GM23338 (cell line): Measurements from ENCODE around the gene CACNA2D3. TPM values are rescaled to one million over a fixed set of nuclear protein-coding genes. Genes with fewer than 3 reads are reported as not detected.

Experiments
- ATAC-seq: fragments of 200-7000 bp; cut with Tn5 transposase; 3 replicates; pipeline ENCODE4 v1.9.1; 2020
- DNase-seq: peaks from one replicate; pipeline ENCODE4 v3.0.0-alpha.2; 2015; ENCODE audit warnings: low spot score
- H2AFZ ChIP-seq: fragments of 200-600 bp; sonication (generic); 2 replicates; pipeline ENCODE4 v1.8.0; 2016; ENCODE audit warnings: antibody characterized with exemption, mild to moderate bottlenecking, moderate library complexity
- H3F3A ChIP-seq: fragments of 200-600 bp; sonication (generic); replicated peaks from 2 replicates; pipeline ENCODE4 v1.8.0; 2017; ENCODE audit warnings: antibody characterized with exemption, mixed run types, low read depth
- H3K27ac ChIP-seq: fragments of 200-600 bp; sonication (generic); 2 replicates; pipeline ENCODE4 v1.6.1; 2016; ENCODE audit warnings: low read depth
- H3K27me3 ChIP-seq: fragments of 200-600 bp; sonication (generic); 2 replicates; pipeline ENCODE4 v1.8.0; 2016; ENCODE audit warnings: mild to moderate bottlenecking, mixed run types, moderate library complexity; ENCODE audit not compliant: insufficient read depth
- H3K36me3 ChIP-seq: fragments of 200-600 bp; sonication (generic); 2 replicates; pipeline ENCODE4 v1.8.0; 2016; ENCODE audit warnings: mild to moderate bottlenecking; ENCODE audit not compliant: insufficient read depth
- H3K4me1 ChIP-seq: fragments of 200-600 bp; sonication (generic); 2 replicates; pipeline ENCODE4 v1.8.0; 2016; ENCODE audit warnings: mild to moderate bottlenecking, moderate library complexity; ENCODE audit not compliant: insufficient read depth
- H3K4me2 ChIP-seq: fragments of 200-600 bp; sonication (generic); 2 replicates; pipeline ENCODE4 v1.7.1; 2017; ENCODE audit warnings: mixed run types
- H3K4me3 ChIP-seq: fragments of 200-600 bp; sonication (generic); 2 replicates; pipeline ENCODE4 v1.6.1; 2016; ENCODE audit warnings: mixed run types
- H3K79me2 ChIP-seq: fragments of 200-600 bp; sonication (generic); replicated peaks from 2 replicates; pipeline ENCODE4 v1.8.0; 2017; ENCODE audit warnings: mild to moderate bottlenecking; ENCODE audit not compliant: insufficient read depth
- H3K9me2 ChIP-seq: fragments of 200-600 bp; sonication (generic); 2 replicates; pipeline ENCODE4 v1.8.0; 2017; ENCODE audit not compliant: insufficient read depth
- H4K20me1 ChIP-seq: fragments of 200-600 bp; sonication (generic); replicated peaks from 2 replicates; pipeline ENCODE4 v1.8.0; 2017; ENCODE audit warnings: mild to moderate bottlenecking; ENCODE audit not compliant: insufficient read depth
- H3K27ac Mint-ChIP-seq: 2 replicates; pipeline ENCODE4 v1.8.0; 2020; ENCODE audit warnings: inconsistent platforms, mild to moderate bottlenecking, moderate library complexity, mixed read lengths
- H3K27me3 Mint-ChIP-seq: 3 replicates; pipeline ENCODE4 v1.8.0; 2022; ENCODE audit warnings: low read depth, mild to moderate bottlenecking, moderate library complexity, mixed read lengths, inconsistent platforms; ENCODE audit not compliant: insufficient read depth, poor library complexity
- H3K36me3 Mint-ChIP-seq: 3 replicates; pipeline ENCODE4 v1.8.0; 2021; ENCODE audit warnings: low read depth, mild to moderate bottlenecking, inconsistent platforms, moderate library complexity, mixed read lengths
- H3K4me1 Mint-ChIP-seq: 3 replicates; pipeline ENCODE4 v1.8.0; 2020; ENCODE audit warnings: mild to moderate bottlenecking, inconsistent platforms, mixed read lengths
- H3K4me3 Mint-ChIP-seq: 3 replicates; pipeline ENCODE4 v1.8.0; 2021; ENCODE audit warnings: moderate library complexity, mild to moderate bottlenecking, inconsistent platforms, mixed read lengths
- H3K9me3 Mint-ChIP-seq: 3 replicates; pipeline ENCODE4 v1.8.0; 2020; ENCODE audit warnings: moderate library complexity, mild to moderate bottlenecking, inconsistent platforms, mixed read lengths
- CREB1 ChIP-seq: fragments of 250-450 bp; sonication (Bioruptor Pico); IDR thresholded peaks from 2 replicates; pipeline ENCODE4 v1.5.0; 2020; ENCODE audit warnings: low read depth, mild to moderate bottlenecking, moderate library complexity
- EZH2 ChIP-seq: fragments of 200-600 bp; sonication (generic); IDR thresholded peaks from one replicate; pipeline ENCODE4 v1.8.0; 2017; ENCODE audit warnings: antibody characterized with exemption, mild to moderate bottlenecking, low read depth; ENCODE audit not compliant: unreplicated experiment
- EZH2phosphoT487 ChIP-seq: fragments of 200-600 bp; sonication (generic); IDR thresholded peaks from one replicate; pipeline ENCODE4 v1.8.1; 2018; ENCODE audit warnings: antibody characterized with exemption; ENCODE audit not compliant: unreplicated experiment
- JUNB ChIP-seq: IDR thresholded peaks from one replicate; pipeline ENCODE4 v1.6.1; 2016; ENCODE audit warnings: antibody characterized with exemption; ENCODE audit not compliant: unreplicated experiment
- NANOG ChIP-seq: IDR thresholded peaks from 2 replicates; pipeline ENCODE4 v1.6.1; 2016; ENCODE audit warnings: antibody characterized with exemption, borderline replicate concordance
- POLR2AphosphoS5 ChIP-seq: IDR thresholded peaks from 2 replicates; pipeline ENCODE4 v1.6.1; 2016; ENCODE audit warnings: antibody characterized with exemption, low read depth
- STAT1 ChIP-seq: IDR thresholded peaks from one replicate; pipeline ENCODE4 v1.6.1; 2016; ENCODE audit warnings: antibody characterized with exemption; ENCODE audit not compliant: unreplicated experiment
- ZNF114 ChIP-seq: fragments of 250-450 bp; sonication (Bioruptor Pico); IDR thresholded peaks from 2 replicates; pipeline ENCODE4 v1.5.0; 2020; ENCODE audit warnings: mild to moderate bottlenecking, moderate library complexity
- ZNF331 ChIP-seq: fragments of 250-450 bp; sonication (Bioruptor Pico); IDR thresholded peaks from 2 replicates; pipeline ENCODE4 v1.5.0; 2020; ENCODE audit warnings: low read depth, mild to moderate bottlenecking, moderate library complexity
- ZNF462 ChIP-seq: fragments of 250-450 bp; sonication (Bioruptor Pico); IDR thresholded peaks from 2 replicates; pipeline ENCODE4 v1.5.0; 2020; ENCODE audit warnings: mild to moderate bottlenecking, moderate library complexity
- polyA plus RNA-seq: library from polyadenylated mRNA; unstranded; fragments of >200 nt; fragmentation: Nextera tagmentation; extraction: Ambion mirVana; gene quantifications from 2 replicates; pipeline ENCODE4 v1.2.1, GENCODE V29; 2016
- total RNA-seq: library from RNA; depleted of rRNA; stranded (reverse); fragments of >200 nt; shearing (Covaris generic); gene quantifications from 2 replicates; pipeline ENCODE4 v1.2.3, GENCODE V29; 2014
- TF ChIP-seq, protein P1 (sequence below): IDR thresholded peaks from 2 replicates; pipeline ENCODE4 v1.6.1; 2016; ENCODE audit warnings: antibody characterized with exemption
- TF ChIP-seq, protein P2 (sequence below), 2 experiments: fragments of 200-600 bp in 1 of 2; sonication (generic) in 1 of 2; conservative IDR thresholded peaks; 2 replicates each; pipeline versions ENCODE4 v1.5.1 to v1.6.1; 2016 to 2017; ENCODE audit warnings: antibody characterized with exemption in 2 of 2, low read depth in 2 of 2, mild to moderate bottlenecking in 2 of 2, moderate library complexity in 1 of 2
- TF ChIP-seq, protein P3 (sequence below): IDR thresholded peaks from one replicate; pipeline ENCODE4 v1.6.1; 2018; ENCODE audit warnings: antibody characterized with exemption; ENCODE audit not compliant: unreplicated experiment

Gene CACNA2D3
- total and polyA plus RNA-seq, 2 experiments from 2014 or later: 2.2 to 2.3 TPM

DNA sequence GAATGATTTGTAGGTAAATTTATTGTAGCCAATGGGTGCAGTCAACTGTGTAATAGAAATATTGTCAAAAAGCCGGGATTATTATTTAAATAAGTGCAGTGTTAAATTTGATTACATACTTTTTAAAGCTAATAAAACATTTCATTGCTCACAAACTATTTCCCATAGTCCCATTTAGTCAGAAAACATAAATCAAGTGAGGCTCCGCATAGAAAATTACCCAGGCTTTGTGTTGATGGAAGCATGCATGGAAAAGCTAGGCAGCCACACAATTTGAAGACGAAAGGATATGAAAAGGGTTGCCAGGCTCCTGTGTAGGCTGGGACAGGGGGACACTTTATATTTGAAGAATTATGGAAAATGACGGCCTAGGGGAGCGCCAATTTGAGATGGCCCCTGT is 723.2 kb downstream of the CACNA2D3 start (continued):
- TF ChIP-seq CREB1 (CRISPR knock-in tag): no peak

DNA sequence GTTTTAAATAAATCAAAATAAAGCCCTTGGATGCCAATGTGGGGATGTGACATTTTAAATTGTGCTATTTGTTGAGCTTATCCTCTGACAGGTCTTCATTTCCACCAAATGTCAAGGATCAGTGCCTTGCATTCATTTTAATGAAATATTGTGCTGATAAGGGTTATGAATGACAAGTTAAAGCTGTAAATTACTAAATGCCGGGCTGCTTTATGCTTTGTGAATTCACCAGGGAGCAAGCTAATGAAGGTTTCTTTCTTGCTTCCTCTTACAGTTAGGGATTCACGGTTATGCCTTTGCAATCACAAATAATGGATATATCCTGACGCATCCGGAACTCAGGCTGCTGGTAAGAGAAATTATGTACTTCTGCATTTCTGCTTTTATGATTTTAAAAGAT is 723.8 kb downstream of the CACNA2D3 start:
- Histone ChIP-seq H3K9me2 (no peaks in the 10 kb centered on the region), H3K79me2 (no peaks in the 10 kb centered on the region), H3F3A (no peaks in the 10 kb centered on the region), H4K20me1 (no peaks in the 10 kb centered on the region), H3K4me3 (no peak overlapping the region), H3K36me3 (no peaks in the 10 kb centered on the region), H3K4me2 (no peak overlapping the region), H3K27ac (no peak overlapping the region), H3K27me3 (no peaks in the 10 kb centered on the region), H3K4me1 (no peaks in the 10 kb centered on the region), H2AFZ (no peak overlapping the region)
- Mint-ChIP-seq H3K4me3 (no peak overlapping the region), H3K36me3 (peaks cover 5% of the 10 kb centered on the region; the same call in 2 of the 3 replicates), H3K27me3 (peaks cover 2% of the 10 kb centered on the region), H3K4me1 (peaks cover 14% of the 10 kb centered on the region), H3K27ac (no peak overlapping the region), H3K9me3 (no peaks in the 10 kb centered on the region)
- no peak for ATAC-seq
- DNase-seq: no peak
- TF ChIP-seq ZNF462 (CRISPR knock-in tag) (no peak), ZNF114 (CRISPR knock-in tag) (no peak), EZH2phosphoT487 (no peak), STAT1 (no peak), POLR2AphosphoS5 (no peak), CREB1 (CRISPR knock-in tag) (no peak), EZH2 (no peak), JUNB (no peak), NANOG (no peak), ZNF331 (CRISPR knock-in tag) (no peak)
- TF ChIP-seq, protein P1, sequence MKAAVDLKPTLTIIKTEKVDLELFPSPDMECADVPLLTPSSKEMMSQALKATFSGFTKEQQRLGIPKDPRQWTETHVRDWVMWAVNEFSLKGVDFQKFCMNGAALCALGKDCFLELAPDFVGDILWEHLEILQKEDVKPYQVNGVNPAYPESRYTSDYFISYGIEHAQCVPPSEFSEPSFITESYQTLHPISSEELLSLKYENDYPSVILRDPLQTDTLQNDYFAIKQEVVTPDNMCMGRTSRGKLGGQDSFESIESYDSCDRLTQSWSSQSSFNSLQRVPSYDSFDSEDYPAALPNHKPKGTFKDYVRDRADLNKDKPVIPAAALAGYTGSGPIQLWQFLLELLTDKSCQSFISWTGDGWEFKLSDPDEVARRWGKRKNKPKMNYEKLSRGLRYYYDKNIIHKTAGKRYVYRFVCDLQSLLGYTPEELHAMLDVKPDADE: no peak
- TF ChIP-seq, protein P2, sequence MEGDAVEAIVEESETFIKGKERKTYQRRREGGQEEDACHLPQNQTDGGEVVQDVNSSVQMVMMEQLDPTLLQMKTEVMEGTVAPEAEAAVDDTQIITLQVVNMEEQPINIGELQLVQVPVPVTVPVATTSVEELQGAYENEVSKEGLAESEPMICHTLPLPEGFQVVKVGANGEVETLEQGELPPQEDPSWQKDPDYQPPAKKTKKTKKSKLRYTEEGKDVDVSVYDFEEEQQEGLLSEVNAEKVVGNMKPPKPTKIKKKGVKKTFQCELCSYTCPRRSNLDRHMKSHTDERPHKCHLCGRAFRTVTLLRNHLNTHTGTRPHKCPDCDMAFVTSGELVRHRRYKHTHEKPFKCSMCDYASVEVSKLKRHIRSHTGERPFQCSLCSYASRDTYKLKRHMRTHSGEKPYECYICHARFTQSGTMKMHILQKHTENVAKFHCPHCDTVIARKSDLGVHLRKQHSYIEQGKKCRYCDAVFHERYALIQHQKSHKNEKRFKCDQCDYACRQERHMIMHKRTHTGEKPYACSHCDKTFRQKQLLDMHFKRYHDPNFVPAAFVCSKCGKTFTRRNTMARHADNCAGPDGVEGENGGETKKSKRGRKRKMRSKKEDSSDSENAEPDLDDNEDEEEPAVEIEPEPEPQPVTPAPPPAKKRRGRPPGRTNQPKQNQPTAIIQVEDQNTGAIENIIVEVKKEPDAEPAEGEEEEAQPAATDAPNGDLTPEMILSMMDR (conservative IDR thresholded peaks at IDR 0.05; ENCODE audit: low read depth in 2 of 2): no peak
- TF ChIP-seq, protein P3, sequence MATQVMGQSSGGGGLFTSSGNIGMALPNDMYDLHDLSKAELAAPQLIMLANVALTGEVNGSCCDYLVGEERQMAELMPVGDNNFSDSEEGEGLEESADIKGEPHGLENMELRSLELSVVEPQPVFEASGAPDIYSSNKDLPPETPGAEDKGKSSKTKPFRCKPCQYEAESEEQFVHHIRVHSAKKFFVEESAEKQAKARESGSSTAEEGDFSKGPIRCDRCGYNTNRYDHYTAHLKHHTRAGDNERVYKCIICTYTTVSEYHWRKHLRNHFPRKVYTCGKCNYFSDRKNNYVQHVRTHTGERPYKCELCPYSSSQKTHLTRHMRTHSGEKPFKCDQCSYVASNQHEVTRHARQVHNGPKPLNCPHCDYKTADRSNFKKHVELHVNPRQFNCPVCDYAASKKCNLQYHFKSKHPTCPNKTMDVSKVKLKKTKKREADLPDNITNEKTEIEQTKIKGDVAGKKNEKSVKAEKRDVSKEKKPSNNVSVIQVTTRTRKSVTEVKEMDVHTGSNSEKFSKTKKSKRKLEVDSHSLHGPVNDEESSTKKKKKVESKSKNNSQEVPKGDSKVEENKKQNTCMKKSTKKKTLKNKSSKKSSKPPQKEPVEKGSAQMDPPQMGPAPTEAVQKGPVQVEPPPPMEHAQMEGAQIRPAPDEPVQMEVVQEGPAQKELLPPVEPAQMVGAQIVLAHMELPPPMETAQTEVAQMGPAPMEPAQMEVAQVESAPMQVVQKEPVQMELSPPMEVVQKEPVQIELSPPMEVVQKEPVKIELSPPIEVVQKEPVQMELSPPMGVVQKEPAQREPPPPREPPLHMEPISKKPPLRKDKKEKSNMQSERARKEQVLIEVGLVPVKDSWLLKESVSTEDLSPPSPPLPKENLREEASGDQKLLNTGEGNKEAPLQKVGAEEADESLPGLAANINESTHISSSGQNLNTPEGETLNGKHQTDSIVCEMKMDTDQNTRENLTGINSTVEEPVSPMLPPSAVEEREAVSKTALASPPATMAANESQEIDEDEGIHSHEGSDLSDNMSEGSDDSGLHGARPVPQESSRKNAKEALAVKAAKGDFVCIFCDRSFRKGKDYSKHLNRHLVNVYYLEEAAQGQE: no peak
